ENCODE results near the gene RAB23.

DNA sequence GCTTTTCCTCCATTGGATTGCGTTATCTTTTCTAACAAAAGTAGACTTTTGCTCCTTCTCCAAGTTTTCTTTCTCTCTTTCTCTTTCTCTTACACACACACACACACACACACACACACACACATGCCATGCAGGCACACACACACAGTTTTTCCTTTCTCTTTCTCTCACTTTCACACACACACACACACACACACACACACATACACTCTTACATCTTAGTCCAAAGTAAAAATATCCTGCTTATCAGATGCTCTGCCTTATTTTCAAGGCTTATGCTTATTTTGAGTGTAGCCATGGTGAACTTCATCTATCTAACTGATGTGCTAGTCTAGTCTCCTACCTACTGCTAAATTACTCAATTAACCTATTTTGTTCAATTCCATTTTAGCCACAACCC is 34.4 kb upstream of the RAB23 start:
- no peak for TF ChIP-seq CTCF (IDR thresholded peaks at IDR 0.05)
- TF ChIP-seq POLR2AphosphoS5 (IDR thresholded peaks at IDR 0.05), result no peak
- TF ChIP-seq POLR2A (IDR thresholded peaks at IDR 0.05), result no peak
- no peak for TF ChIP-seq EP300 (IDR thresholded peaks at IDR 0.05)

Data from upper lobe of left lung (tissue), 4 donors.